Measurements from ENCODE around the gene CCL11.

CCL11 gene

DNA sequence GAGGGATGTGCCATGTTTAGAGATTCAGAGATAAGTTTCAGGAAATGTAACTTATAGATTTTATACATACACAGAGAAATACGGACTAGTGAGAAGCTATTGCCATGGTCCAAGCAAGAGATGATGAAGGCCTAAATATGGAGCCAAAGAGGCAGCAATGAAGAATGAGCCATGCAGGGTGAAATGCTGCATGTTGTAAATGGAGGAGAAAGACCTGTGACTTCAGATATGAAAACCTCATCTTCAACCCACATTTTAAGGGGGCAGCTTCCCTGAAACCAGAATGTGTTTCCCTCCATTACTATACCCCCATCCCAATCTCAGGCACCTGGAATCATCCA, 27.6 kb upstream of the CCL11 start:
- DNase-seq = no peak

DNA sequence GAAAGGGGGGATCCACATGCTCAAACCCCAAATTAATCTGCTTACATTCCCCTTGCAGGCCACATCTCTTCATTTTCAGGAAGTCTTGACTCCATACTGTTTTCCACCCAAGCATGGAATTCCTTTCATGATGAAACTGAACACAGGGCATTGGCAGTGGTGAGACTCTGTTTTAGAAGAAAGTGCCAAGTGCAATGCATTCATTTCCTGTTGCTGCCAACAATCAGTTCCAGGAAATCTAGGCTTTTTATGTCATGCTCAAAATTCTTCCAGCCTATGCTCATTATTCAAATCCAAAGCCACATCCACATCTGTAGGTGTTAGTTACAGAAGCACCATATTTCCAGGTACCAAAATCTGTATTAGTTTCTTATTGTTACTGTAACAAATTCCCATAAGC, 26.4 kb upstream of the CCL11 start:
- no peak for DNase-seq

DNA sequence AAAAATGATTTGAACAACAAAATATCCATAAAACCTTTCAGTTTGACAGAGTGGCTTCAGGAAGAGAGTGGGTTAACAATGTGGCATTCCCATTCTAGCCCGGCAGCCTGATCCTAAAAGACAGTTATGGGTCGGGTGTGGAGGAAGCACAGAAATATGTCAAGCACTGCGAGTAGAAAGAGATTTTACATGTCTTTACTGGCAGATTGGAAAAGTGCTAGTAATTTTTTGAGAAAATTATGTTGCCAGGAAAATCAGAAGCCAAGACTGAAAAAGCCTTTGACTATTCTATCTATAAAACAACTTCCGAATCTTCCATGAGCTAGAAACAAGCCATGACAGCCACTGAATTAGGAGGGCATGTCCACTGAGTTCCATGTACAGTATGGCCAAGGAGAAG, 24.7 kb upstream of the CCL11 start:
- no peak for DNase-seq

DNA sequence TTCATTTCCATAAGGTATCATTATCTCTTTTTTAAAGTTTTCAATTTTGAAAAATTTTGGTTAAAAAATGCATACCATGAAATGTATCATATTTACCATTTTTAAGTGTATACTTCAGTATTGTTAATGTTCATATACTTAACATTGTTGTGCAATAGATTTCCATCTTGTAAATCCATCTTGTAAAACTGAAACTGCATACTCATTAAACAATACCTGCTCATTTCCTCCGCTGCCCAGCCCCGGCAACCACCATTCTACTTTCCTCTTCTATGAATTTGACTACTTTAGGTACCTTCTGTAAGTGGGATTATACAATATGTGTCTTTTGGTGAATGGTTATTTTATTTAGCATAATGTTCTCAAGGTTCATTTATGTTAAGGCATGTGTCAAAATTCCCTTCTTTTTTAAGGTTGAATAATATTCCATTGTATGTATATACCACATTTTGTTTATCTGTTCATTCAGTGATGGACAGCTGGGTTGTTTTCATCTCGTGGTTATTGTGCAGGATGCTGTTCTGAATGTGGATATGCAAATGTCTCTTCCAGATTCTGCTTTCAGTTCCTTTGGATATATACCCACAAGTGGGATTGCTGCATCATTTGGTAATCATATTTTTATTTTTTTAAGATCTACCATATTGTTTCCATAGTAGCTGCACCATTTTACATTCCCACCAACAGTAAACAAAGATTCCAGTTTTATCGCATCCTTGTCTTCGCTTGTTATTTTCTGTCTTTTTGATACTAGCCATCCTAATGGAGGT, 23.8 kb upstream of the CCL11 start:
- DNase-seq = no peak

DNA sequence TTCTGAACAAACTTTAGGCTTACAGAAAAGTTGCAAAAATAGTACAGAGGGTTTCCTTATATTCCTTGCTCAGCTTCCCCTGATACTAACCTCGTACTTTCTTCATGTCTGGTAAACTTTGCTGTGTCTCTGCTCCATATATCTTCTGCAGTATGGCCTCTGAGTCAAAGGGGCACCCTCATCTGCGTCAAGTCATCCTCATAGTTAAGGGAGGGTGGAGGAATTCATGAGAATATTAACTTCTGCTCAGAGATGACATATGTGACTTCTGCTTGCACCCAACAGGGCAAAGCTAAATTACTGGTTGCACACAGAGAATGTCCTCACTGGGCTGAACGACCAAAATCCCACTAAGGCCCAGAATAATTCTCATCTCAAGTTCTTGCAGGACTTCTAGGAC, 19.8 kb upstream of the CCL11 start:
- DNase-seq = no peak

DNA sequence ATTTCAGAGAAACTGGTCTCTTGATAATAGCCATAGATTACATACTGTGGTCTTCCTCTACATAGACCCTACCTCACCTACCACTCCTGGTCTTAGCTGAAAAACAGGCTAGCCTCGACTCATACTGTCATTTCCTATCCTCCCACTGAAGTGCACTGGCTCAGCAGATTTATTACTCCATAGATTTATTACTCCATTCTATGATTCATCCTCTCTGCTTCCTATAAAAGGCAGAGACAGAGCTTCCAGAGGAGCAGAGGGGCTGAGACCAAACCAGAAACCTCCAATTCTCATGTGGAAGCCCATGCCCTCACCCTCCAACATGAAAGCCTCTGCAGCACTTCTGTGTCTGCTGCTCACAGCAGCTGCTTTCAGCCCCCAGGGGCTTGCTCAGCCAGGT, 15.6 kb upstream of the CCL11 start, which contains the start of gene CCL7:
CCL7 (plus strand) TSS at position 253 of the 400 bp plus-strand sequence; CDS start at position 323, 70 bp downstream.
- DNase-seq = no peak

DNA sequence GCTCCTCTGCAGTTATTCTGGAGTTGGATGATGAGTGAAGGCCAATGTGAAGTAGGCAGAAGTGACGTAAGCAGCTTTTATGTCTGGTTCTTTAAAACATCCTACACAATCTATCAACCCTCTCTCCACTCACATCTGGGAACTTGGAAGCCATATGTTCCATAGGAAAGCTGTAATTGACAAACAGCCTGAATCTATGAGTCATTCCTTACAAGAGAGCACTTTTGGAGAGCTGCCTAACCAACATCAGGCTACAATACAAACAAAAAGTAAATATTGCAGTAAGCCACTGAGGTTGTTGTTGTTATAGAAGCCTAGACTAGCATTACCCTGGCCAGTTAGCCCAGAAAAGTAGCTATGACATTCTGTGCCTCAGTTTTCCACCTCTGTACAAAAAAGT, 9.7 kb upstream of the CCL11 start:
- DNase-seq = no peak

DNA sequence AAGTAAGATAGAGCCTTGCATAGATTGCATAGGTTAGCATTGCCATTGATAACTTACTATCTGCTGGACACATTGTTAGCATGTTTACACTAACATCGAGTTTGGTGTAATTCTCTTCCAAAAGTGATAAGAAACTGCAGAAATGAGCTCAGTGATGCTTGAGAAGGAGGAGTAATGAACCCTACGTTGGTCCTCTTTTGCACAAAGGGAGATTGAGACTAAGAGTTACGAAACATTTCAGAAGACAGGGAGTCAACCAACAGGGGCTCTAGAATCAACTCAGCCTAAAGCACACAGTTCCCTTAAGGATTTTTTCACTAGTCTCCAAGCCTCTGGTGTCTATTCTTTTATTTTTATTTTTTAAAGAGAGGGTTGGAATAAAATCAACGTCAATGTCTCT, 8.7 kb upstream of the CCL11 start:
- DNase-seq = no peak

DNA sequence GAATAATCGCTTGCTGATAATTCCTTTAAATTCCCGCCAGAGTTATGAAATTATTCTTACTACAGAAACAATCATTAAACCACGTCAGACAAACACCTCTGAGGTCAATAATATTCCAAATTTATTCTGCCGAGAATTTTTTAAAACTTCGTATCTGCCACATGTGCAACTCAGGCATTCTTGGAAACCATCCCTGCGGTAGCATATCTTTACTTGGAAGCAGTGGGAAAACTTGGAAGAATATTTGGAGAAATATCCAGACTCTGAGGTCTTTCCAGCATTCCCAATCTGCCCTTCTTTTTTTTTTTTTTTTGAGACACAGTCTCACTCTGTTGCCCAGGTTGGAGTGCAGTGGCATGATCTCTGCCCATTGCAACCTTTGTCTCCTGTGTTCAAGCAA, 2.0 kb upstream of the CCL11 start:
- DNase-seq = no peak

DNA sequence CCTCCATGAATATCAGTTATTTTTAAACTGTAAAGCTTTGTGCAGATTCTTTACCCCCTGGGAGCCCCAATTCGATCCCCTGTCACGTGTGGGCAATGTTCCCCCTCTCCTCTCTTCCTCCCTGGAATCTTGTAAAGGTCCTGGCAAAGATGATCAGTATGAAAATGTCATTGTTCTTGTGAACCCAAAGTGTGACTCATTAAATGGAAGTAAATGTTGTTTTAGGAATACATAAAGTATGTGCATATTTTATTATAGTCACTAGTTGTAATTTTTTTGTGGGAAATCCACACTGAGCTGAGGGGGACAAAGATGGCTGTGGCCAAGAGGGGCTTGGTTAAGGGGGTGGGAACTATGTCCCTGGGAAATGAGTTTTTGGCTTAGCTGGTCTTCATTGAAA, 2.3 kb downstream of the CCL11 start:
- no peak for DNase-seq

DNA sequence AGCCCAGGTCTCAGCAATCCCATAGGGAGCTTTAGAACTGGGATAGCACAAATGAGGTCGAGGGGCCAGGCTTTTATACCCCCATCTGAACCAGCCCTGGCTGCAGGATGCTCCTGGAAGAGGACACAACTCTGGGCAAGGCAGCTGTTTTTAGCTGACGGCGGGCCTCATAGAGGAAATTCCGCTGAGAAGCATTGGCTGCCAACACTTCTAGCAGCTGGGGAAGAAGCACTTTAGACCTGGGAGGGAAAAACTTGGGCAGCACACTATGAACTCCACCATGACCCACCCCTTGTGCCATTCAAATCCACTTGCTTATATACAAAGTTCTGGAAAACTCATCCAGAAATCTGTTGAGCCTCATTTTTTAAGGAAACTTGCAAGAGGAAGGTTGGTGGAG, 5.0 kb downstream of the CCL11 start:
- DNase-seq = no peak

DNA sequence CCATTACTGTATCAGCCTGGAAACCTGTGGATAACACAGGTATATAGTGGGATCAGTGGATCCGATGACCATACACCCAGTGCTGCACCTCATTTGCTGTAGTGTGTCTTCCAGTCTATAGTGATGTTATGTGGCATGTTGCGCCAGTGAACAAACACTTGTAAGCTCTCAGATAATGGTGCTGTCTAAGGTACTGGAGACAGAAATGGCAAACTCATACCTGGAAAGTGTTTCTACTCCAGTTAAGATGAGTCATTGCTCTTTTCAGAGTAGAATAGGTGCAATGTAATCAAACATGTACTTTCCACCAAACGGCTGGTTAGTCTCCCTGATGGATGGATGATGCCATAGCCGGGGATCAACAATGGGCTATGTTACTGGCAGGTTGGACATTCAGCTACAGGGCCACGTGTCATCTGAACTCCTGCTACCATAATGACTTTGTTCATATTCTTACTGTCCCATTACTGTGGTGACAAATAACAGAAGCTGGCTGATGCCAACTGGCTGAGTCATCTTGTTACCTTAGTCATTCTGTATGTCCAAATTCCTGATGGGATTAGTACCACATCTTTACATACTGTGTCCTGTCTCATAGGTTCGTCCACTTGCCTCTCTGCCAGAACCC, 6.3 kb downstream of the CCL11 start:
- DNase-seq = no peak

DNA sequence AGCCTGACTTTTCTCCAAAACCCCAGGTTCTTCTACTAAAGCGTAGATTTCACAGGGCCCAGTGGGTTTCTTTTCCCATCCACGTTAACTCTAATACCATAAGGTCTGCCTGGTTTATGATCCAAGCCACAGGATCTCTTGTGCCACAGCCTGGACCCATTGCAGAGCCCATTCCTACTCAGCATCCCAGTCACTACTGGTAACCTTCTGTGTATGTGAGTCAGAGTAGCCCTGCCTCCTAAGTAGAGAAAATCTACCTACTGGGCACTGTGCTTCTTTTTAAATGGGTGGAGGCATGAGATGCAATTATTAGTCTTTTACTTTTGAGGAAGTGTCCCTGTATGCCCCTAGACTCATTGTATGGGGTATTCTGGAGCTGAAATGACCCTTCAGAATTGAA, 13.5 kb downstream of the CCL11 start:
- DNase-seq = no peak

DNA sequence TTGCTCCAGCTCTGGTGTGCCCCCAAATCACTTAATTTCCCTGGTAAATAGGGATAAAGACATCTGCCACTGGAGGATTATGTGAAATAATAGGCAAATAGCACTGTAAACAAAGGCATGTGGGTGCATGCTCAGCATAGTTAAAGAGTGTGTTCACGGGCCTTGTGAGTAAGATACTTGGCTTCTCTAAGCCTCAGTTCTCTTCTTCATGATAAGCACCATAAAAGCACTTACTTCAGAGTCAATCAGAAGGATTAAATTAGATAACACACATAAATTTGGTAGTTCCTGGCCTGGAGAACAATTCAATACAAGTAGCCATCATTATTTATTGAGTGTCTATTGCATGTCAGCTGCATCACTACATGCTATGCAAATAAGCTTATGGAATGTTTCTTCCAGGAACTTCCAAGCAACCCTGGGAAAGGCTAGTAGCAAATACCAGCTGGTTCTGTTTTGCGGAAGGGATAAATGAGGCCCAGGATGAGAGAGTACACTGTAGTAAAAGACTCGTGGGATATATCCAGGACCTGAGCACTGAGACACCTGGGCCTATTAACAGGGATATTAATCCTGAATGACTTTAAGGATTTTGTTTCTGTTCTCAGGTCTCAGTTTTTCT, 14.5 kb downstream of the CCL11 start:
- DNase-seq = no peak

DNA sequence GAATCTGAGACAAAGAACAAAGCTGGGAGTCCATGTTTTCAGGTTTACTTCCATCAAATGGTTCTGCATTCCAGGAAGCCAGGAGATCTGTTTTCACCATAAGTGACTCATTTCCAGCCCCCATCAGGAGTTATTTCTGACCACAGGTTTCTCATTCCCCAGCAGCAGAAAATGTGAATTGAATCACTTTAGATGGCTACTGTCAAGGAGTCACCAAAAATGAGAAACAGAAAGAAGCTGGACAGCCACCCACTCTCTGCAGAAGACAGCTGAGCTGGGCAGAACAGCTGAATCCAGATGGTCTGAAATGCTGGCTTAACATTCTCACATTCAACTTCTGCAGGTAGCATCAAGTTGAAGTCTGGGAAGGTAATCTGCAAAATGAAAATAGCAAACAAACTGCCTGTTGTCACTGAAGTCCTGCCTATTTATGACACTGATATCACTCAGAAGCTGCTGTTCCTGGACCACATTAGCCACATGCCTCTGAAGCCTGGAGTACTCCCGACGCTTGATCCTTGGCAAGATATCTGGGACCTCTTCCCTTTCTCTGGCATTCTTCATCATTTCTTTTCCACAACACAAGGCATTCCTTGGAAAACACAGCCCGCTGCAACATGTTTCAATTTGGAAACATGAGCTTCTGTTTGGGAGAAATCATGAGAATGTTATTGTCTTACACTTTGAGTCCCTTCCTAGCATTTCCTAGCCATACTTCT, 15.3 kb downstream of the CCL11 start:
- no peak for DNase-seq

DNA sequence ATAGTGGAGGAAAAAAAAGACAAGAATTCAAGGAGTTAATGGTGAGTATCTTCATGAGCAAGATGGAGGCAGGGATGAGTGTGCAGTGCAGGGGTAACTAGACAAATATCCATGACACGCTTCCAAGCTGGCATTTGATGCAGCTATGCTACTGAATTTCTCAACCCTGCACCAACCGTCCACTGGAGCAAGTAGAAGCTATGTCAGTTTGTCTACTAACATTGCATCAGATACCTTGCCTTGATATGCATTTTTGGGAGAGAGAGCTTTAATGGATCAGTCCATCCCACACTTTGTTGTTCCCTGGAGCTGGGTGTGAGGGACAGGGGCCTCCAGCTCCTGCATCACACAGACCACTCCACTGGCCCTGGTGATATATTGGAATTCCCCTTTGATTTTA, 16.4 kb downstream of the CCL11 start:
- no peak for DNase-seq

DNA sequence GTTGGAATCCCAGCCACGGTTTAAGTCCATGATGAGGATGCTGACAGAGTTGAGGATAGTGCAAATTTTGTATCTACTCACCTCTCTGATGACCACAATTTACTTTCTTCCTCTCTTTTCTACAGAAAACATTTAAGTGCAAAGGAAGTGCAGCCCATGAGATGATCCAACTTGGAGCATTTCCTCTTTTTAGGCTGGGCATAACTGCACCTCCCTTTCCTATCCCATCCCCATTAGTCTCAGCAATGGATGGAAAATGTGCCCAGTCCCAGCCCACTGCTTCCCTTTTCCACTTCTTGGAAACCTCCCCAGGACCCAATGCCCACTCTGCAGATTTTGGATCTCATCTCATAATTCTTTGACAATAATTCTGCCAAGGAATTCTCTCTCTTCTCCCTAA, 17.1 kb downstream of the CCL11 start:
- no peak for DNase-seq

DNA sequence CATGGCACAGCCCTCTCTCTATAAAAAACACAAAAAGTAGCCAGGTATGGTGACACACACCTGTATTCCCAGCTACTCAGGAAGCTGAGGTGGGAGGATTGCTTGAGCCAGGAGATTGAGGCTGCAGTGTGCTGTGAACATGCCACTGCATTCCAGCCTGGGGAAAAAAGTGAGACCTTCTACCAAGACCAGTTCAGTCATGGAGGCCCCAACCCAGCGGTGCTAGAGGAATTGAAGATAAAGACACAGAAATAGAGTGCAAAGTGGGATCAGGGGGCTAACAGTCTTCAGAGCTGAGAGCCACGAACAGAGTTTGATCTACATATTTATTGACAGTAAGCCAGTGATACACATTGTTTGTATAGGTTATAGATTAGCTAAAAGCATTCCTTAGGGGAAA, 18.1 kb downstream of the CCL11 start:
- DNase-seq = no peak

DNA sequence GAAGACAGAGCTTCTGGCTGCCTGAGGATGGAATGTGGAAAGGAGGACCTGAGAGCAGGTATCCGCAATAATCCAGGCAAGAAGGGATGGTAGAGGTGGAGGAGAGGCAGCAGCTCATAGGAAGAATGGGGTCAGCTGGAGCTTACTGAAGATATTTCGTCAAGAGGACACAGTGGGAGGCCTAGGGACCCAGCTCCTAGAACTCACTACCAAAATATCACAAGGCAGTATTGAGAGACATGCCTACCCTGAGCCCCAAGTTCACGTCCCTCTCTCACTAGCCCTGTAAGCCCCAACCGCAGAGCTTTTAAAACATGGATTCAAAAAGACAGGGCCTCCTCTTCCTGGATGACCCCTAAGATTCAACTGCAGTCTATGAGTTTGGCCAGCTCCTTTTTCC, 19.5 kb downstream of the CCL11 start:
- no peak for DNase-seq

DNA sequence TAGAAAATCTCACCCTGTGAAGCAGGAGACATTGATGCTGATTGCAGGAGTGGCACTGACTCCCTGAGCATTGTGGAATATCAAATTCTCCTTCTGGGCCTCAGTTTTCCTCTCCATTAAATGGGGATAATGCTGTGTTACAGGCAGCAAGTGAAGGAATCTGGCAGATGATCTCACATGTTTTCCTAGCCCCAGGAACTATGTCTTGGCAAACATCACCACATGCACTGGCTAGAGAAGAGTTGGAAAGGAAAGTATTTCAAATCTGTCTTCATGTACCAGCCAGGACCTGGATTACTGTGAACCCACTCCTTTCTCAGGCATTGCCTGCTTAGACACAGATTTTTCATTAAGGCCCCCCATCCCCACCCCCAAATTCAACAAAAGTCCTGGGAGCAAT, 20.1 kb downstream of the CCL11 start:
- DNase-seq = no peak

DNA sequence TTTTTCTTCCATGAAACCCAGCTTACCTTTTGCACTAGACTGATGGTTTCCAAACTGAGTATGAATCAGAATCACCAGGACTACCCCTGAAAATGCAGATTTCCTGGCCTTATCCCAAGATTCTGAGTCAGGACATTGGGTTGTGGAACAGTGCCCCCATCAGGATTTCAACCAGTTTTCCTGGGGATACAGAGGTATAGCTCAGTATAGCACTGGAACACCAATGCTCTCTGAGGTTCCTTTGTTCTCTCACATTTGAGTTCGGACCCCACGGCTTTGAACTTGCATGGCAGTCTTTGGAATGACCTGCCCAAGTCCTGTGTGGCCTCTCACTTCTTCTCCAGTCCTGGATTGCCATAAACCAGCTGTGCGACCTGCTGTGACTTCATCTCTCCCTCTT, 20.9 kb downstream of the CCL11 start:
- no peak for DNase-seq

DNA sequence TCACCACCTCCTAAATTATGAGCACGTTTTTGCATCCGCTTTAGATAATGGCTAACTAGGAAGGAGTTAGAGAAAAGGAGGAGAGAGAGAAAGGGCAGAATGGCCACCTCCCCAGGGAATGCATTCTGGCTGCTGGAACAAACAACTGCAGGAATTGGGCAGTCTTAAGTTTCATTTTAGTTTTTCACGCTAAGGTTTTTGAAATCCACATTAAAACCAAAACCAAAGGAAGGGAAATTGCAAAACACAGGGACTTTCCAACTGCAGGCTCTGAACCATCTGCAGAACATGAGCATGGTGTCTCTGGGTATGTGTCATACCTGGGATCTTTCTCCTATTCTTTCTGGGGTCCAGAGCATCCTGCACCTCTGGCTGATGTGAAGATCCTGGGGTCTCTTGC, 21.6 kb downstream of the CCL11 start:
- no peak for DNase-seq

DNA sequence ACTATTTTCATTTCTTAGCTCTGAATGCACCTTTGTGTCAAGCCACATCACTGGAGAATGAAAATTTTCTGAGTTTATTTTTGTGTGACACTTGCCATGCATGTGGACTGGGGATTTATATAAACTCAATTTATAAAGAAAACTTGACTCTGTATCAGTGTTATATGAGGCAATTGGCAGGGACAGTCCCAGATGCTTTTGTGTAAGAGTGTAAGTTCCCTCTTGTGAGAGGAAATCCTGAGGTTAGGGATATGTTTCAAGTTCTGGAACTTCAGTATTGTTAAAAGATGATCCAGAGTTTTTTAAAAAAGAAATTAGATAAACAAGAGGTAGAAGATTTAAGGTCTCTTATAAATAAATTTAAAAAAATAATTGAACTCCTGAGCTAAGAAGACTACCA, 22.8 kb downstream of the CCL11 start:
- DNase-seq = no peak

DNA sequence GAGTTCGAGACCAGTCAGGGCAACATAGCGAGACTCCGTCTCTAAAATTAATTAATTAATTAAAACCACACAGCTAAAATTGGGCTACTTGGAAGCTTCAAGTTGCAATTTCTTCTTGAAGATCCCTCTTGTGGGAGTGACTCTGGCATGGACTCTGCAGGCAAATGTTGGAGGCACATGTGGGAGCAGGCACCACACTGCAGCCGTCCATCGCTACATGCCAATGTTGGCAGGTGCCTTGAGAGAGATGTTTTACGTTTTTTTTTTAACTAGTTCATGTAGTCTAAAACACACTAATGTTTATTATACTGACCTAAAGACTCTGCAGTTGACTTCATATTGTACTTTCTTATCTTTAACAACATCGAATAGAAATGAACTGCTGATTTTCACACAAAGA, 25.7 kb downstream of the CCL11 start:
- no peak for DNase-seq

All from NCI-H1436 (cell line).